ENCODE data around the gene ANXA4. TPM values are rescaled to one million over a fixed set of nuclear protein-coding genes. Genes with fewer than 3 reads are reported as not detected.

ANXA4 gene
- total RNA-seq, 2 donors from 2014 or later, result 62.8 to 67.8 TPM

- Histone ChIP-seq H3K4me3 (peak overlapping the region; percentile 1), H3K9me3 (no peaks in the 10 kb centered on the region), H3K27me3 (replicated peaks; ENCODE audit: insufficient read depth) (no peaks in the 10 kb centered on the region), H3K36me3 (no peaks in the 10 kb centered on the region), H3K4me1 (ENCODE audit: control insufficient read depth in 1 of 2, low read depth in 2 of 2) (peaks cover 8 to 15% of the 10 kb centered on the region in 2 donors), H3K27ac (peak overlapping the region in 1 of 2 donors; percentile 10)
- TF ChIP-seq CTCF (IDR thresholded peaks at IDR 0.05), result no peak
- peak; percentile 56 for ATAC-seq (ENCODE audit: insufficient number of reproducible peaks, low FRiP score, low read depth)
- DNase-seq (ENCODE audit: low spot score), result no peak
Observed at GRCh38 chr2:69694894-69695849, 46.8 kb upstream of the ANXA4 start.

DNA sequence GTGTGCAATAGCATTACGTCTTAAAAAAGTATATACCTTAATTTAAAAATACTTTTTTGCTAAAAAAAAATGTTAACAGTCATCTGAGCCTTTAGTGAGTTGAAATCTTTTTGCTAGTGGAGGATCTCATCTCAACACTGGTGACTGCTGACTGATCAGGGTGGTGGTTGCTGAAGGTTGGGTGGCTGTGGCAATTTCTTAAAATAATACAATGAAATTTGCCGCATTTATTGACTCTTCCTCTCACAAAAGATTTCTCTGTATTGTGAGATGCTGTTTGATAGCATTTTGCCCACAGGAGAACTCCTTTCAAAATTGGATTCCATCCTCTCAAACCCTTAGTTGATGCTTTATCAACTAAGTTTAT, 46.1 kb upstream of the ANXA4 start:
- no peak overlapping the region for H3K4me3 ChIP-seq
- H3K27me3 ChIP-seq (replicated peaks; ENCODE audit: insufficient read depth), result no peaks in the 10 kb centered on the region
- peaks cover 8 to 15% of the 10 kb centered on the region in 2 donors for H3K4me1 ChIP-seq (ENCODE audit: control insufficient read depth in 1 of 2, low read depth in 2 of 2)
- H3K9me3 ChIP-seq, result no peaks in the 10 kb centered on the region
- ATAC-seq (ENCODE audit: insufficient number of reproducible peaks, low FRiP score, low read depth), result no peak
- TF ChIP-seq CTCF (IDR thresholded peaks at IDR 0.05), result no peak
- no peaks in the 10 kb centered on the region for H3K36me3 ChIP-seq
- no peak for DNase-seq (ENCODE audit: low spot score)
- no peak overlapping the region for H3K27ac ChIP-seq

DNA sequence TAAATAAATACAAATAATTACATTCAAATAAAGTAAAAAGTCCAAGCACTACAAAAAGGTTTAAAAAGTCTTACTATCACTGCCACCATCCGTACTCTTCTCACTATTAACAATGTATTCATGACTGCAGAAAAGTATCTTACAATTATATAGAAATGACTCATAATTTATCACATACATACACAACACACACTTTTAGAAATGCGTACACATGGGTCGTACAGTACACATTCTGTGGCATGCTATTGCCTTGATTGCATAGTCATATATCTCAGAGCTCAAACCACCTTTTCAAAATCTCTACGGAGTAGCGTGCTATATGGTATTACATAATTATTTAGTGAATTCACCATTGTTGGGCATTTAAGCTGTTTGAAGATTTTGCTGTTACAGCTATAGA, 41.6 kb upstream of the ANXA4 start:
- Histone ChIP-seq H3K4me3 (no peak overlapping the region), H3K9me3 (no peaks in the 10 kb centered on the region), H3K27me3 (replicated peaks; ENCODE audit: insufficient read depth) (no peaks in the 10 kb centered on the region), H3K36me3 (no peaks in the 10 kb centered on the region), H3K4me1 (ENCODE audit: control insufficient read depth in 1 of 2, low read depth in 2 of 2) (peaks cover 4 to 8% of the 10 kb centered on the region in 2 donors), H3K27ac (no peak overlapping the region)
- no peak for ATAC-seq (ENCODE audit: insufficient number of reproducible peaks, low FRiP score, low read depth)
- TF ChIP-seq CTCF (IDR thresholded peaks at IDR 0.05), result no peak
- DNase-seq (ENCODE audit: low spot score), result no peak

DNA sequence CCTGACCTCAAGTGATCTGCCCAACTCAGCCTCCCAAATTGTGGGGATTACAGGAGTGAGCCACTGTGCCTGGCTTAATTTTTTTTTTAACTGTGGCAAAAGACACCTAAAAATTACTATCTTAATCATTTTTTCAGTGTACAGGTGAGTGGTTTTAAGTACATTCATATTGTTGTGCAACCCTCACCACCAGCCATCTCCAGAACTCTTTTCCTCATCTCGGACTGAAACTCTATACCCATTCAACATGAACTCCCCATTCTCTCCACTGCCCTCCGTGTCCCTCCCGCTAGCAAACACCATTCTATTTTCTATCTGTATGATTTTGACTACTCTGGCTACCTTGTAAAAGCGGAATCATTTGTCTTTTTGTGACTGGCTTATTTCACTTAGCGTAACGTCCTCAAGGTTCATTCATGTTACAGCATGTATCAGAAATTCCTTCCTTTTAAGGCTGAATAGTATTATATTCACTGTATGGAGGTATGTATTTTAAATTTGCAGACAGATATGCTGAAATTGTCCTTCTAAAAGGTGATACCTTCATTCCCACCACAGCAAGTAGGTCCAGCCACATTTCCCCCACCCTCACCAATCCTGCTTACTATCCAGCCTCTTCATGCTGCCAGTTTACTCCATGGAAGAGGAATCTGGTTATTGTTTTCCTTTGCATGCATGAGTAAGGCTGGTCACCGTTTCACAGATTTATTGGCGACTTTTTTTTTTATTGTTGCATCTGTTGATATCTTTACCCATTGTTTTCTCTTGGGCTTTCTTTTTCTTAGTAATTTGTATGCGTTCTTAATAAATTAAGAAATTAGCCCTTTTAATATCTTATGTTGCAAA, 40.6 kb upstream of the ANXA4 start:
- Histone ChIP-seq H3K36me3 (no peaks in the 10 kb centered on the region), H3K4me3 (no peak overlapping the region), H3K9me3 (no peaks in the 10 kb centered on the region), H3K27me3 (replicated peaks; ENCODE audit: insufficient read depth) (no peaks in the 10 kb centered on the region), H3K27ac (no peak overlapping the region), H3K4me1 (ENCODE audit: control insufficient read depth in 1 of 2, low read depth in 2 of 2) (no peaks in the 10 kb centered on the region)
- no peak for TF ChIP-seq CTCF (IDR thresholded peaks at IDR 0.05)
- DNase-seq (ENCODE audit: low spot score) (no peak), ATAC-seq (ENCODE audit: insufficient number of reproducible peaks, low FRiP score, low read depth) (no peak)

DNA sequence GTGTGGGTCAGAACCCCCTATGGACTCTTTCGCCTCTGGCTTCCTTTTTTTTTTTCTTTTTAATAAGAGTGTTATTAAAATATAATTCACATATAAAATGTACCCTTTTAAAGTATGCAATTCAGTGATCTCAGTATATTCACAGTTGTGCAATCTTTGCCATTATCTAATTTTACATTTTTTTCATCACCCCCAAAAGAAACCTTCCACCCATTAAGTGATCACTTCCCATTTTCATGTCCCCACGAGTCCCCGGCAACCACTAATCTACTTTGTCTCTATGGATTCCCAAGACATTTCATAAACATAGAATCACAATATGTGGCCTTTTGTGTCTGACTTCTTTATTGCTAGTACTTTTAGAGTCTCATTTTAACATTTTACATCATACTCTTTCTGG, 38.7 kb upstream of the ANXA4 start:
- Histone ChIP-seq H3K27ac (no peak overlapping the region), H3K27me3 (replicated peaks; ENCODE audit: insufficient read depth) (no peaks in the 10 kb centered on the region)

More for the DNA sequence above, 38.7 kb upstream of the ANXA4 start:
- H3K4me1 ChIP-seq (ENCODE audit: control insufficient read depth in 1 of 2, low read depth in 2 of 2), result no peaks in the 10 kb centered on the region
- ATAC-seq (ENCODE audit: insufficient number of reproducible peaks, low FRiP score, low read depth) (no peak), DNase-seq (ENCODE audit: low spot score) (no peak)
- no peaks in the 10 kb centered on the region for H3K9me3 ChIP-seq
- H3K36me3 ChIP-seq, result no peaks in the 10 kb centered on the region
- no peak overlapping the region for H3K4me3 ChIP-seq
- no peak for TF ChIP-seq CTCF (IDR thresholded peaks at IDR 0.05)

Measured in thoracic aorta (tissue), 2 donors.